ENCODE measurements around the gene TEX26. TPM values are rescaled to one million over a fixed set of nuclear protein-coding genes. Genes with fewer than 3 reads are reported as not detected.

Gene TEX26
- total RNA-seq, 1 experiment from 2014 or later, result not detected

GRCh38 chr13:31022928-31023530 is 90.6 kb downstream of the TEX26 start:
- Mint-ChIP-seq H3K36me3 (ENCODE audit: insufficient read depth, unreplicated experiment) (peaks cover 3% of the 10 kb centered on the region), H3K4me3 (ENCODE audit: low read depth, unreplicated experiment) (no peak overlapping the region), H3K9me3 (ENCODE audit: low read depth, unreplicated experiment) (no peaks in the 10 kb centered on the region), H3K27ac (ENCODE audit: unreplicated experiment) (no peak overlapping the region), H3K4me1 (ENCODE audit: low read depth, unreplicated experiment) (no peaks in the 10 kb centered on the region), H3K27me3 (ENCODE audit: unreplicated experiment) (peaks cover 7% of the 10 kb centered on the region)
- CTCF ChIA-PET, result interaction anchor here (1.1 to 1.8 kb wide), 2 partner anchors 22 to 103 kb away, joined by 3 to 5 read pairs; no protein-coding TSS in a partner anchor
- no peak for DNase-seq
- intact Hi-C loops (cut with micrococcal nuclease; ENCODE audit: unreplicated experiment), result no loop called here
- TF ChIP-seq CTCF (IDR thresholded peaks at IDR 0.05; ENCODE audit: unreplicated experiment), result no peak
- BruUV-seq (replicated peaks), result no TSS peak

Other genes with a start within 250 kb of the TEX26 start
- gene ALOX5AP, start 197.1 kb upstream of the TEX26 start, total RNA-seq (2022), result not detected in 2 replicates
- 1.6 and 2.3 TPM in 2 replicates for gene MEDAG, start 26.4 kb upstream of the TEX26 start, total RNA-seq (2022)
- 186 and 216 TPM in 2 replicates for gene HSPH1, start 229.2 kb downstream of the TEX26 start, total RNA-seq (2022)